Measurements from ENCODE around the gene SCP2. TPM values are rescaled to one million over a fixed set of nuclear protein-coding genes. Genes with fewer than 3 reads are reported as not detected.

The SCP2 gene, protein sequence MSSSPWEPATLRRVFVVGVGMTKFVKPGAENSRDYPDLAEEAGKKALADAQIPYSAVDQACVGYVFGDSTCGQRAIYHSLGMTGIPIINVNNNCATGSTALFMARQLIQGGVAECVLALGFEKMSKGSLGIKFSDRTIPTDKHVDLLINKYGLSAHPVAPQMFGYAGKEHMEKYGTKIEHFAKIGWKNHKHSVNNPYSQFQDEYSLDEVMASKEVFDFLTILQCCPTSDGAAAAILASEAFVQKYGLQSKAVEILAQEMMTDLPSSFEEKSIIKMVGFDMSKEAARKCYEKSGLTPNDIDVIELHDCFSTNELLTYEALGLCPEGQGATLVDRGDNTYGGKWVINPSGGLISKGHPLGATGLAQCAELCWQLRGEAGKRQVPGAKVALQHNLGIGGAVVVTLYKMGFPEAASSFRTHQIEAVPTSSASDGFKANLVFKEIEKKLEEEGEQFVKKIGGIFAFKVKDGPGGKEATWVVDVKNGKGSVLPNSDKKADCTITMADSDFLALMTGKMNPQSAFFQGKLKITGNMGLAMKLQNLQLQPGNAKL
- 153 TPM for total RNA-seq
- long read RNA-seq, transcript SCP2-205 (4 exons, 1,298 nt) = minor isoform, 12 of 502 reads
- long read RNA-seq, transcript SCP2-207 (5 exons, 894 nt) = major isoform, 360 of 502 reads
- long read RNA-seq, transcript SCP2-203 (16 exons, 2,811 nt) = minor isoform, 78 of 502 reads
- long read RNA-seq, partial matches to known transcripts = 21 of 502 reads
- long read RNA-seq, other reads (novel, unspliced or antisense) = 23 of 502 reads

DNA sequence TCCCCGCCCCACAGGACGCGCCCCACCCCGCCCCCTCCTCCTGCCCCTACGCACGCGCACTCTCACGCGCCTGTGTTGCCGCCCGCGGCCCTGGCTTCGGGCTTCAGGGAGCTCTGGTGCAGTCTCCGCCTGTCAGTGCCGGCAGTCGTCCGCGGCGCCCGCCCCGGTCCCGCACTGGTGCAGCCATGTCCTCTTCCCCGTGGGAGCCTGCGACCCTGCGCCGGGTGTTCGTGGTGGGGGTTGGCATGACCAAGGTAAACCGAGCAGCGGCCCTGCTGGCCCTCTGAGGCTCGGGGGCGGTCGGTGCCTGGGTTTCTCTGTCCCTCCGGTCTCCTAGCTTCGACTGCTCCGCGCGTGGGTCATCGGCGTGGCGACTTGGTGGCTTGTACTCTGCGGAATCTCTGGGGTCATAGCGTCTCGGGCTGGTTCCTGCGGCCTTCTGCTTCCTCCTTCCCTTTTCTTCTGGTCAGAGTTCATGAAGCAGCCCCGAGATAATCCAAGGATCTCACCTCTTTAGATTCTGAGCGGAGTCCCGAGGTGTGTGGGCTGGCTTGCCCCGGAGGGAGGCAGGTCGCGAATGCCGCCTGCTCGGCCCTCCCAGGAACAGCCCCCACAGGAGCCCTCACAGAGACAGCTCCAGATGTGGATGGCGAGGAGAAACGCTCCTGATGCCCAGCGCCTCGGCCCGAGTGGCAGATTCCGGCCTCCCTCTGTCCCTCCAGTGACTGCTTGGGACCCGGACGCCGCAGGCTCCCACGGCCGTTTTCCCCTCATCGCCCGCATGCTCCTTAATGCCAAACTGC, at the start of gene SCP2:
SCP2 (plus strand) TSS at position 65 of the 803 bp plus-strand sequence; CDS start at position 186, 121 bp downstream.
- DNase-seq (ENCODE audit: low spot score) = peak; percentile 95

- no peak for DNase-seq (ENCODE audit: low spot score)
Observed at GRCh38 chr1:52877554-52877953, 49.5 kb upstream of the SCP2 start.

GRCh38 chr1:52880206-52880605, 46.9 kb upstream of the SCP2 start:
- no peak for DNase-seq (ENCODE audit: low spot score)

- no peak for DNase-seq (ENCODE audit: low spot score)
Observed at GRCh38 chr1:52887483-52887882, 39.6 kb upstream of the SCP2 start.

DNA sequence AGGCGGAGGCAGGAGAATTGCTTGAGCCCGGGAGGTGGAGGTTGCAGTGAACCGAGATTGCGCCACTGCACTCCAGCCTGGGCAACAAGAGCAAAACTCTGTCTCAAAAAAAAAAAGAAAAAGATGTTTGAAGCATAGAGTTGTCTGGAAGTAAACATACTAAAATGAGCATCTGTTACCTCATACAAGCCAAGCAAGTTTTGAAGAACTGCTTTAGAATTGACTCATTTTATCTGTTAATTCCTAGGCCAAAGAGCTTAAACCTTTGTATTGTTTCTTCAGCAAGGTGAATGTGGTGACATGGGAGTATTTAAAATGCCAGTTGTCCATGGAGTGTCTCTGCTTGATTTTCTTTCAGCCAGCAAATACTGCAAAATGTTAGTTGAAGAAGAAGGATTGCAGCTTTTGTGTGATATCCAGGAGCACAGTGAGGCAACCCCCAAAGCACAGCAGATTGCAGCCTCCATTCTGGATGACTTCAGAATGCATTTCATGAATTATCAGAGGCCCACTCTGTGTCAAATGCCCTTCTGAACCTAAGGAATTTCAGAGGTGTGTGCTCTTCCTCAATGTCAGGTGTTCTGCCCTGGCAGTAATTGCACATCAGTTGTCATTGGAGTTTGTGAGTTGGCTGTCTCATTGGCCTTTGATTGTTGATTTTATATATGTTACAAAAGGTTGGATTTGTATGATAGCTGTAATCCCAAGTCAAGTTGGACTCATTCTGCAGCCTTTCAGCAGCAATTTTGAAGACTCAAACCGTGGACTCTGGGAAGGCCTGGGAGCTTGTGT, 34.5 kb upstream of the SCP2 start:
- no peak for DNase-seq (ENCODE audit: low spot score)

- no peak for DNase-seq (ENCODE audit: low spot score)
Observed at GRCh38 chr1:52899445-52899894, 27.6 kb upstream of the SCP2 start.

GRCh38 chr1:52900402-52900801, 26.7 kb upstream of the SCP2 start:
- DNase-seq (ENCODE audit: low spot score) = no peak

- no peak for DNase-seq (ENCODE audit: low spot score)
Observed at GRCh38 chr1:52901384-52901783, 25.7 kb upstream of the SCP2 start.

DNA sequence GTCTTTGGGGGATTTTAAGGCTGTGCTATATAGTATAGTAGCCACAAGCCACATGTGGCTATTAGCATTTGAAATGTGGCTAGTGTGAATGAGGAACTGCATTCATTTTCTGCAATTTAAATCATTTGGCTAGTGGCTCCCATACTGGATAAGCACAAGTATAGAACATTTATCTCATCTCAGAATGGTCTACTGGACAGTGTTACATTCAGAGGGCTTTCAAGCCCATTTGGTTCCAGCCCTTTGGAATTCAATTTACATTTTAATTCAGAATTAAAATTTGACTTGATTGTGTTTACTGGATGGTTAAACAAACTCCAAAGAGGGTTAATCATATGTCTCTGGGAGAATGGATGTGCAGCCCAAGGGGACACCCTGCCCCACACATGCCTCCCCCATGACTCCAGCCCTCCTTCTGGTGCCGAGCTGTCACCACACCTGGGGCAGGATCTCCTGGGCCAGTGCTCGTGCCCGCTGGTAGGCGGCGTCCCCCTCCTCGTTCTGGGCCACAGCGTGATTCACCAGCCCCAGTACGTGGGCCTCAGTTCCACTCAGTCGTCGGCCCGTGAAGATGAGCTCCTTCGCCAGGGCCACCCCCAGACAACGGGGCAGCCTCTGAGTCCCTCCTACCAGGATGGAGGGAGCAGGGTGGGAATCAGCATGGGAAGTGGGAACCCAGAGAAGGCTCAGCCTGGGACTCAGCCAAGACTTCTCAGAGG, 22.7 kb upstream of the SCP2 start:
- DNase-seq (ENCODE audit: low spot score) = no peak

DNA sequence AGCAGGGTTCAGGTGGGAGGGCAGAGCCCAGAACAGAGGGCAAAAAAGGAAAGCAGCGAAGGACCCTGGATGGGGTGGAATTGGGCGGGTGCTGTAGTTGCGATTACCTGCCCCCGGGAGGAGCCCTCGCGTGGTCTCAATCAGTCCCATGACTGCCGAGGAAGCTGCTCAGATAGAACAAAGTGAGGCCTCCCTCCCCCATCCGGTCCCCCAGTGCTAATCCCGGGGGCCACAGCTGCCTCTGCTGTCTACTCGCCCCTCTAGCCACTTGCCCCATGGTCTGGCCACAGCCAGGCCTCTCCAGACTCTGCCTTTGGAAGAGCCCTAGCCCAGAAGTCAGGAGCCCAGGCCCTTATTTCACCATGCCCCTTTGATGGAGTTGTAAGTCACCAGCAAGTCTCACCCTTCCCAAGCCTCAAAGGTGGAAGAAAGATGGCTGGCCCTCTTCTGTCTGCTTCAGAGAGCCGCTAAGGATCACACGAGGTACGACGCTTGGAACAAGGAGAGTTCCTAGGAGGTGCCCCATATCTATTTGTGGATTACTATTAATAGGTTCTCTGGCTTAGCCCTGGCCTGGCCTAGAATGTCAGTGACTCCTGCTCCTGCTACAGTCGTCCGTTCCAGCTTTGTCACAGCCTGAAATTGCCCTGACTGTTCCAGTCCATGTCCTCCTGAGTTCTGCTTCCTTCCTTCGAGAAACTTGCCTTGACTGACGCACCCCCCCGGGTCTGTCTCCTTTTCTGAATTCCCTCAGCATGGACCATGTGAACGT, 22.0 kb upstream of the SCP2 start:
- no peak for DNase-seq (ENCODE audit: low spot score)

DNA sequence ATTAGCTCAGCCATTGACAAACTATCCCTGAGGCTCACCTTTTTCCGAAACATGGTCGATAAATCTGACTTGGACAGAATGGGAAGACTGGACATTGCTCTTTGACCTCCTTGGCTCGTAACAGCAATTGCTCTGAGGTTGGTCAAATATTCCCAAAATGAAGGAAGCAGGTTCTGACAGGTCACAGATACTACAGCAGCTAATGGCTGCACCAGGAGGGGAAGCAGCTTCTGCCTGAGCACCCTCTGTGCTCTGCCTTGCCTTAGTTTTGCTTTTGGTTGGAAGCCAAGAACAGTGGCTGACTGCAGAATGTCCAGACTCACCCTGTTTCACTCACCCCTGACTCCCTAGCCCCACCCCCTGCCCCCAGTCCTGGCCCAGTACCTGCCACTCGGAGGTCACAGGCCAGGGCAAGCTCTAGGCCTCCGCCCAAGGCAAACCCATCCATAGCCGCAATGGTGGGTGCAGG, 20.9 kb upstream of the SCP2 start:
- no peak for DNase-seq (ENCODE audit: low spot score)

DNA sequence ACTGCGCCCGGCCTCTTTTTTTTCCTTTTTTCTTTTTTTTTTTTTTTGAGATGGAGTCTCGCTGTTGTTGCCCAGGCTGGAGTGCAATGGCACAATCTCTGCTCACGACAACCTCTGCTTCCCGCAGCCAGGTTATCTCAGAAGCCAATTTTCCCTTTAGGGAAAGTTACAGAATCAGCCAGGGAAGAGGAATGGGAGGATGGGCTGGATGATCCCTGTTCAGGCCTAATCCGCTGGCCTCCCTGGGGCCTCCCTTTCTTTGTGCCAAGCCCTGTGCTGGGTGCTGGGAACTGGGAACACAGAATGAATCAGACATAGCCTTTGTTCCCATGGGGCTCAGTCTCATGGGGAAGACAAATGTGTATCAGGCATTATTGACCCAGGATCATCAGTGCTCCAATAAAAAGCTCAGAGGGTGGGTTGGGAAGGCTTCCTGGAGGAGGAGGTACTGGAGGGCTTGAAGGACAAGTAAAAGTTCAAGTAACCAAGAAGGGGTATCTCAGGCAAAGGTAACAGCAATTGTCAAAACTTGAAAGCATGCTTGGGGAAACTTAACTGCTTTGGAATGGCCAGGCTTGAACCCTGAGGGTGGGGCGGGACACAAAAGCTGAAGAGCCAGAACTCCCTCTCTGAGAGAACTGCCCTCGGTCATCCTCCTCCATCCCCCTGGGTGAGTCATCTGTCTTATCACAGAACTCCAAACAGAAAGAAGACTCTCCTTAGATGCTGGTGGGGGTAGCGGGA, 19.8 kb upstream of the SCP2 start:
- peak; percentile 35 for DNase-seq (ENCODE audit: low spot score)

GRCh38 chr1:52907812-52908153, 19.3 kb upstream of the SCP2 start:
- peak; percentile 51 for DNase-seq (ENCODE audit: low spot score)

DNA sequence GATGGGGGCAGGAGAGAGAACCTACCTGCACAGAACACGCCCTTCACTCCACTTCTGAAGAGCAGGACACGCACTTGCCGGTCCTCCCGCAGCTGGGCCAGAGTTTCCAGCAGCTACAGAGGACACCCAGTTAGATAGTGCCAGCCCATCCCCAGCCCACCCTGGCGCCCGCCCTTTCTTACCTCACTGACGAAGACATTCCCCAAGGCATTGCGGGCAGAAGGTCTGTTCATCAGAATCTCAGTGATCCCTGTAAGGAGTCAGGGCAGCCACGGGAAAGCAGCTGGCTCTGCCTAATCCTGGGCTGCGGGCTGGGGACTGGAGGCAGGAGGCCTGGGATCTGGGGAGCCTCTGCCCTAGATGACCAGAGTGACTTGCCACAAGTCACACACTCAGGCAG, 15.5 kb upstream of the SCP2 start:
- DNase-seq (ENCODE audit: low spot score) = peak; percentile 60

- DNase-seq (ENCODE audit: low spot score) = no peak
Observed at GRCh38 chr1:52913014-52913413, 14.1 kb upstream of the SCP2 start.

DNA sequence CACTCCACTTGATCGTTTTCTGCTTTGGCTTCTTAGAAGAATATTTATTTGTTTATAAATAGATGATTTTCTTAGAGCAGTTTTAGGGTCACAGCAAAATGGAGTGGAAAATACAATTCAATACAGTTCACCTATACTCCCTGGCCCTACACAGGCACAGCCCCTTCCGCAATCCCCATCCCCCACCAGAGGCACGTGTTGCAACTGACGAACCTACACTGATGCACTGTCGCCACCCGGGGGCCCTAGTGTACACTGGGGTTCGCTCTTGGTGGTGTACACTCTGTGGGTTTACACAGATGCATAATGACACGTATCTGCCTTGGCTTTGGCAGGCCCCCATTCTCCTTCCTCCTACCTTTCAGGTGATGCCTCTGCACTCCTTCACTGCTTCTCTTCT, 13.5 kb upstream of the SCP2 start:
- no peak for DNase-seq (ENCODE audit: low spot score)

GRCh38 chr1:52914463-52914862, 12.6 kb upstream of the SCP2 start:
- no peak for DNase-seq (ENCODE audit: low spot score)

DNA sequence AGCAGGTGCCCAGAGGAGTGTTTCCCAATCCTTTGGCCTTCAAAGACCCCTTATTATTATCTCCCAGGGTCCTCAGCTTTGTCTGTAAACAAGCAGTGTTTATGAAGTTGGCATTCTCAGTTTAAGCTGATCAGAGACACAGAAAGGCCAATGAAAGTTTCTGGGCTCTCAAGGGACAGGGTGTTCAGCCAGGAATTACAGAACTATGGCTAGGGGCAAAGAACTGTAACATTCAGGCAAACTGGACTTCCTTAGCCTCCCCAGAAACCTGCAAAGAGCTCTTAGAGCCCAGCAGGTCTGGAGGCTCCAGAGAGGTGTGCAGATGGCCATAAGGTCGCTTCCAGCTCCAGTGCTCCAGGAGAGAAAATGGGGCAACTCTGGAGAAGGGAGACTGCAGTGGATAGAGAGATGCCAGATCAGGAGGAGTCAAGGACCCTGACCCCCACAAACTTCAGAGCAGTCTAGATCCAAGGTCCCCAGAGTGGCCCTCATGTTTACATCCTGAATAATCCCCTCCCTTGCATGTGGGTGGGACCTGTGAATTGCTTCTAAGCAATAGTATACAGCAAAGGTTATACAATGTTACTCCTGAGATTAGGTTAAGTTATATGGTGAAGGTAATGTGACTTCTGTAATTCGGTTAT, 11.7 kb upstream of the SCP2 start:
- no peak for DNase-seq (ENCODE audit: low spot score)

Measured in mesenteric fat pad (tissue), 1 donor.